ENCODE results near the gene FAR2. TPM values are rescaled to one million over a fixed set of nuclear protein-coding genes. Genes with fewer than 3 reads are reported as not detected.

Gene FAR2
- total RNA-seq, 1 donor, result 5.6 TPM

Other genes with a start within 250 kb of the FAR2 start
- gene ERGIC2, start 231.9 kb downstream of the FAR2 start, total RNA-seq, result 34.5 and 90.7 TPM in 2 replicates

Measured in fibroblast of villous mesenchyme (primary cell).